Measurements from ENCODE around the gene GHRH.

The GHRH gene, protein sequence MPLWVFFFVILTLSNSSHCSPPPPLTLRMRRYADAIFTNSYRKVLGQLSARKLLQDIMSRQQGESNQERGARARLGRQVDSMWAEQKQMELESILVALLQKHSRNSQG

DNA sequence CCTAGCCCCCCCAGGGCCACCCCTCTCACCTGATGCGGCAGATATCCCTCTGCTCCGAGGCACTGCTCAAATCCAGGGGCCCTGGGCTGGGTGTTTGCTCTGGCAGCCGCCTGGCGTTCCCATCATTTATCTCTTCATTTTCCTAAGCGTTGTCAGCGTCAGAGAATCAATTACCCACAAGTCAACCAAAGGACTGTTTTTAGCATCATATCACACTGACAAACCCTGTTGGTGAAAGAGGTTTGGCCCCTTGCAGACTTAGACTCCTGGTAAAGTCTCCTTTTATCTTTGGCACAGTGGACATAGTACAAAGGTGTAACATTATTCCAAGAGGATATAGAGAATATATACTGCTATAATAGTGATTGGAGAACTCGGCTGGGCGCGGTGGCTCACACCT is at the start of gene GHRH:
TSS of gene GHRH (minus strand) at position 101 of the 400 bp plus-strand sequence. CDS start 4,925 bp downstream, outside the sequence.
- DNase-seq: no peak

DNA sequence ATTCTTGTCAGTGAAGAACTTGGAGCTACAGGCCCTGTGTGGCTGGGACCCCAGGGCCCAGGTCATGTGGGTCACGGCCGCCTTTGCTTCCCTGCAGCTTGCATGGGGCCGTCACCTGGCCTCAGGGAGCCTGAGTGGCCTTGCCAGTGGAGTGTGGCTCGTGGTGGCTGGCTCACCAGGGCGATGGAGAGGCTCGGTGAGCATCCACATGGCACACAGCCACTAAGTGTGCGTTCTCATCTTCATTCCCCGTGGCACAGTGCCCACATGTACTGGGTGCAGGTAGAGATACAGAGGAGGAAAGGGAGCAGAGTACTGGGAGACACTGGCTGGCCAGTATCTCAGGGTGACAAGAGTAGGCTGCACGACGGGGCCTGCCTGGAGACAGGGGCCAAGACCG is 49.3 kb upstream of the GHRH start:
- DNase-seq: no peak

DNA sequence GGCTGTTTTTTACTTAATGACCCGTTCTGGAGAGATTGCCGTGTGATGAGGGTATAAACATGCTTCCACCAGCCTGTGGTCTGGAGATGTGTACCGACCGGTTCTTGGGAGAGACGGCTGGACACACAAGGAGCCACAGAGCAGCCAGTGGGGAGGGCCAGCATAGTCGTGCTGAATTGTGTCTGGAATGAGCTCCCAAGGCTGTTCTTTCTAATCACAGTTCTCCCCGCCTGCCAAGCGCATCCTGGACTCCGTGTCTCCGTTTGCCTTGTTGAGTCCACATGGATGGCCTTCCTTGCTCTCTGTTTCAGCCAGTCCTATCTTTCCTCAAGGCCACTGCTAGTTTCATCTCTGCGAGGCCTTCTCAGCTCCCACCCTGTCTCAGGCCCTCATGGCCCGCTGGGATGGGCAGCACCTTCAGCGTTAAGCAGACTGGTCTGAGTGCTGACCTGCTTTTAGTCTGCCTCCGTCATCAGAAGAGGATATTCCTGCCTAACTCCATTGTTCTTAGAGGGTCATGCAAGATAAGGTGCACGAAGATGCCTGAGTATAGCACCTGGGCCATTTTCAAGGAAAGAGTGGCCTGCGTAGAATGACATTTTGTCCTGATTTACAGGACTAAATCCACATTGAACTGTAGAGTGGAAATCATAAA is 48.4 kb upstream of the GHRH start:
- DNase-seq: no peak

DNA sequence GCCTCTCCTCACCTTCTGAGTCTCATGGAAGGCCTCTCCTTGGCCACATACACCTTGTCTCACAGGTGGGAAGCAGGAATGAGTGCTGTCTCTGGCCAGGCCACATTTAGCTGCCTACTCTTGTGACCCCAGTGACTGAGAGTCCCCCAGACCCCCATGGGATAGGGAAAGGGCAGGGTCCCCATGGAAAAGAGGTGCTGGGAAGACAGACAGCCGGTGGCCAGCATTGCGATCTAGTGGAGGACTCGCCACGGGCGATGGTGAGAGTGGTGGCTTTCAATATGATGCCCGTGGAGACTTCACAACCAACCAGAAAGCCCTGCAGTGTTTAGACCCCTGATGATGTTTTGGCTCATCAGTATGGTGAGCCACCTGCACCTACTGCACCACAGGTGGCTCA is 47.7 kb upstream of the GHRH start:
- no peak for DNase-seq

DNA sequence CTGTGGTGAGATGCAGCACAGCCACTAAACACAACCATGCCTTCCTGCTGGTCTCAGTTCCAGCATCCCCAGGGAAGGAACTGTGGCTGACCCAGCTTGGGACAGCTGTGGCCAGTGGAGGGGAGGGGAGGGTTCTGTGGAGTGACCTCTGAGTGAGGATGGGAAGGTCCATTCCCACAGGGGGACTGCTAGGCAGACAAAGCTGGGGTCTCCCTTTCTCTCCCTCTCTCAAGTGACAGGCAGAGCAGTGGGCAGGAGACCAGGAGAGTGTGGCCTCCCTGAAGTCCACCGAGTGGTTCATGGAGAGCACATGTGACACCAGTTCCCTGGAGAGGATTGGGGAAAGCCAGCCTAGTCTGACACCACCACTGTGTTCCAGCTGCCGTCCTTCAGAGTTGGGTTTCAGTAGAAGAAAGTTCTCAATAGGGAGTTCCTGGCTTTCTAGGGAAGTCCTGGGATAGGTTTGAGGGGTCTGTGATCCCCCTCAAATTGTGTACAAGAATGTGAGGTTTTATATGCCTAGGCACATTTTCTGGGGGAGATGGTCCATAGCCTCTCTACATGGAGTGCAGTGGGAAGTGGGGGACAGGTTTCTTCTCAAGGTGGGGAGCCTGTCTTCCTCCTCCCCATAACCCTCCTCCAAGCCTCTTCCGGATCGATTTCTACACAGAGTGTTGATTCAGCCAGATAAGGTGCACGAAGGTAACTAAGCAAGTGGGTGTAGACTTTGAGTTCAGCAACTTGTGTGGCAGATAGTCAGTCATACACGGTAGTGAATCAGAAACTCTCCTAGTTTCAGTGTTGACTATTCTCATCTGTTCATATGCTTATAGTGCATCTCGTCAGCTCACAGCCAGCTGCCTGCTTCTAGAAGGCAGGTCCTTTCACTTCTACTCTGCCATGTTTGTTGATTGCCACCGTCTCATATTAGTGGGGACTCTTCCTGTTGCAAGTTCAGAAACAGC is 46.8 kb upstream of the GHRH start:
- peak; percentile 14 for DNase-seq

DNA sequence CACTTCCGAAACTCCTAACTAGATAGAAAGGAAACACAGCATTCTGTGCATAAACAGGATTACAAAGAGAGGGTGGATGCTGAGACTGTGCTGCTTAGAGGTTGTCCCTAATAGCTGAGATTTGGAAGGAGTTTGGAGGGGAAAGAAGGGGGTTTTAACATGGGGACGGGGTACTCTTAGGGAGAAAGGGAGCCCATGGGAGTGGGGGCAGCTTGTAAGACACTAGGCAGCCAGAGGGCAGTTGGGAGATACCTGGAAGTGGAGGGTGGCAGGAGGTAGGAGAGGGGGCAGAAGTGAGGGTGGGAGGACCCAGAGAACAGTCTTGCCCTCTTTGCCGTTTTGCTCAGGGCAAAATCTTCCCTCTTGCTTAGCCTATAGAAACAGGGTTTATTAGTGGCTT is 44.2 kb upstream of the GHRH start:
- no peak for DNase-seq

DNA sequence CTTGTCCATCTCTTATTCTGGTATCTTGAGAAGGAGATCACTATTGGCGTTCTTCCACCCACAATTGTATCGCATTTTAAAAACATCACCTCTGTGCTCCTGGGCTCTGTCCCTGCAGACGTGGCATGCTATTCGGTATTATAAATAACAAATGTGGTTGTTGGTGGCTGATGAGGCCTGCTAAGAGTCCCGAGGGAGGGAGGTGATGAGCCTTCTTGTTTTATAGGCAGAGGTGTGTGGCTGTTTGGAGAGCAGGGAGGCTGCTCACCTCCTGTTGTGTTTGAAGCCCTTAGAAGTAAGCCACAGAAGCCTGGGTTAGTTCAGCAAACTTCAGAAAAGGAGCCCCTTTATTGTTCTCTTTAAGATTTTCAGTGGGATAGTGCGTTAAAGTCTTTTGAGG is 43.5 kb upstream of the GHRH start:
- DNase-seq: no peak

DNA sequence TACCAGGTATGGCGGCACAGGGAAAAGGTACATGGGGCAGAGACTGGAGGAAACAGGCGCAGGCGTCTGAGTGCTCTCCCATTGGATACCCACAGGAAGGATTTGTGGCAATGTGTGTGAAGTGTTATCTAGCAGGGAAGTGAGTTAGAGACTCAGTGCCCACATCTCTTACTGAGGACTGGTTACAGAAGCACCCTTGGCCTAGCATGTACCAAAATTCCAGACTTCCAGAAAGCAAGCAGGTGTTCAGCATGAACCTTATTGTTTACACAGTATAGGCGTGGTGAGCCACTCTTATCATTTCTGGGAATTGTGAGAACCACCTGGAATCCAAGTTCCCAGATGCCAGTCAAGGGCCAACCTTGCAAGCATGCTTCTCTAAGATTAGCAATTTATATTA is 42.0 kb upstream of the GHRH start:
- DNase-seq: no peak

DNA sequence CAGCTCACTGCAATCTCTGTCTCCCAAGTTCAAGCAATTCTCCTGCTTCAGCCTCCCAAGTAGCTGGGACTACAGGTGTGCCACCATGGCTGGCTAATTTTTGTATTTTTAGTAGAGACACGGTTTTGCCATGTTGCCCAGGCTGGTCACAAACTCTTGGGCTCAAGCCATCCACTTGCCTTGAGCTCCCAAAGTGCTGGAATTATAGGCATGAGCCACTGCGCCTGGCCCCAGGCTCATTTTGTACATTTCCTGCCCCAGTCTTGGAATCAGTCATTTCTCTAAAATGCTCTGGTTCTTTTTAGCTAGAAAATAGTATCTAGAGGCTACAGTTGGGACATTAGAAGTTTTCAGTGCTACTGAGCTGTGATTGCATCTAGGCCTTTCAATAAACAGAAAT is 41.4 kb upstream of the GHRH start:
- DNase-seq: no peak

DNA sequence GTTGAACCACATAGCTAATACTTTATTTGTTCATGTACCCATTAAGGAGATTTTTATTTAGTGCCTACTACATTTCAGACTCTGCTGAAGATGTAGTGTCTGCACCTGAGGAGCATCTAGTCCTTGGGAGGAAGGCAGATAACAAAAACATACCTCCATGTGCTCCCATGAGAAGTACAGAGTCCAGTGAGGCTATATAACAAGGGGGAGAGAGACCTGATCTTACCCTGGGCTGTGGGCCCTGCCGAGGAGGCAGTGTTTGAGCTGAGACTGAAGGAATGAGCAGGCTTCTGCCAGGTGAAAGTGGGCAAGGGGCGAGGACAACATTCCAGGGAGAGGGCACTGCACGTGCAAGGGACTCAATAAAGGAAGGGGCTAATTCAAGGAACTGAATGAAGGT is 39.9 kb upstream of the GHRH start:
- DNase-seq: no peak

DNA sequence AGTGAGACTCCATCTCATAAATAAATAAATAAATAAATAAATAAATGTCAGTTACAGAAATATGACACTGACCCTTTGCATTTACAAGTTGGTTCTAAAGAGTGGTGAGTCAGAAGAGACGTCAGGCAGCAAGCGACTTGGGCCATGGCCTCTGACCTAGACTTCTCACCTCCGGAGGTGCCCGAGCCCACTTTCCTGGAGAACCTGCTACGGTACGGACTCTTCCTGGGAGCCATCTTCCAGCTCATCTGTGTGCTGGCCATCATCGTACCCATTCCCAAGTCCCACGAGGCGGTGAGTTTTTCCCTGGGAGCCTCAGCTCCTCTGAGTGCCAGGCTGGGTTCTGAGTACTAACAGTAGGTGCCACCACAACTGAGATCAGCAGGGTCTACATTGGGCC is 39.5 kb upstream of the GHRH start:
- DNase-seq: no peak

DNA sequence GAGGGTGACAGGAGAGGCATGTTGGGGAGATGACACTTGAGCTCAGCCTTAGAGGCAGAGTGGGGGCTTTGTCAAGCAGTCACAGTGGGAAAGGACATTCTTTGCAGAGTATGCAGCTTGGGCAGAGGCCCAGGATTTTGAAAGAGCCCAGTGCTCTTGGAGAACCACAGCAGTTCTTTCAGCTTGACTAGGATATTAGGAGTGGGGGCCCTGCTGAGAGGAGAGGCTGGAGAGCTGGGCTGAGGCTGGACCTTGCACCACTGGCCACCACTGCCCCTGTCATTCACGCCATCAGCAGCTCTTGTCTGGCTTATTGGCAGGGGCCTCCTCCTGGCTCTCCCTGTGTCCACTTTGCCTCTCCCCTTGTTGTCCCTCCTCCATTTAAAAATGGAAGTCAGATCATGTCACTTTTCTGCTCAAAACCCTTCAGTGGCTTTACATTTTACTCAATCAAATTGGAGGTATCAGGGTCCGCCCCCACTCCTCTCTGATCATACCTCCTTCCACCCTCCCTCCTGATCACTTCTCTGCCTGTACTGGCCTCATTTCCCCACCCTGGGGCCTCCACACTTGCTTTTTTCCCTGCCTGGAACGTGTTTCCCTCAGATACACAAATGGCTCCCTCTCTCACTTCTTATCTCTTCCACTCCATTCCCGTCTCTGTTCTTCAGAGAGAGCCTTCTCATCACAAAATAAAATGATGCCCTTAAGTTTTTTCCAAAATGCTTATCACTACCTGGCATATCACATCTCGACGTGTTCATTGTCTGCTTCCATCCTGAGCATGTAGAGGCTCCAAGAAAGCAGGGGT is 38.3 kb upstream of the GHRH start:
- DNase-seq: no peak

DNA sequence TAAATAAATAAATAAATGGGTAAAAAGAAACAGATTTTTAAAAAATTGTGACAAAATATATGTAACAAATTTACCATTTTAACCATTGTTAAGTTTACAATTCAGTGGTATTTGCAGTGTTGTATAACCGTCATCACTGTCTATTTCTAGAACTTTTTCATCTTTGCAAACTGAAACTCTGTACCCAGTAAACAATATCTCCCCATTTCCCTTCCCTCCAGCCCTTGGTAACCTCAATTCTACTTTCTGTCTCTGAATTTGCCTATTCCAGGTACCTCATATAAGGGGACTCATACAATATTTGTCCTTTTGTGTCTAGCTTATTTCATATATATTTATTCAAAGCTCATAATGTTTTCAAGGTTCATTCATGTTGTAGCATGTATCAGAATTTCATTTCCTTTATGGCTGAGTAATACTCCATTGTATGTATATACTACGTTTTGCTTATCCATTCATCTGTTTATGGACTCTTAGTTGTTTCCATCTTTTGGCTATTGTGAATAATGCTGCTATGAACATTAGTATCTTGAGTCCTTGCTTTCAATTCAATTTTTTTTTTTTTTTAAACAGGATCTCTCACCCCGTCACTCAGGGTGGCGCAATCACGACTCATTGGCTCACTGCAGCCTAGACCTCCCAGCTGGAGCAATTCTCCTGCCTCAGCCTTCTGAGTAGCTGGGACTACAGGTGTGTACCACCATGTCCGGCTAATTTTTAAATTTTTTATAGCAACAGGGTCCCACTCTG is 36.8 kb upstream of the GHRH start:
- DNase-seq: no peak

DNA sequence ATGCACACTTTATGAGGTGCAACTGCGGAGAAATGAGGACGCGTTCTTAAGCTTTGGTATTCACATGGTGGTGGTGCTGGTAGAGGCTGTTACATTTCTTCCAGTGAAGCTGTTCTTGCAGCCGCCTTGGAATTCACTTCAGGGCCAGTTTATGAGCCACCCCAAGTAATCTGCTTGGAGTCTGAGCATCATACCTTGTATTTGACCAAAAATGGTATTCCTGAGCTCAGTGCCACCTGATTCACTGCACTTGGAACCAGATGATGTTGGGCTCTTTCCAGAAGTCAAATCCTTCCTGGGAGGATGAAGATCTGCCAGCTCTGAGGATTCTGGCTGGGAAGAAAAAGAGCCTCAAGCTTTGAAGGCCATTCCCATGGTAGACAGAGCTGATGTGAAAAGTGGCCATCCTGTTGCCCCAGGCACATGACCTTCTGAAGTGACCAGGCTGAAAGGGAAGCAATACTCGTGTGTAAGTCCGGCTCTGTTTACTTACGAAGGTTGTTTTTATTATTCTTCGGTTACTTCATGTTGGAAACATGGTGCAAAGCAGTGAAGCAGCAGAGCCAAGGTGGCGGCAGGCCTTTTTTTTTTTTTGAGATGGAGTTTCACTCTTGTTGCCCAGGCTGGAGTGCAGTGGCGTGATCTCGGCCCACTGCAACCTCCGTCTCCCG is 35.6 kb upstream of the GHRH start:
- no peak for DNase-seq

DNA sequence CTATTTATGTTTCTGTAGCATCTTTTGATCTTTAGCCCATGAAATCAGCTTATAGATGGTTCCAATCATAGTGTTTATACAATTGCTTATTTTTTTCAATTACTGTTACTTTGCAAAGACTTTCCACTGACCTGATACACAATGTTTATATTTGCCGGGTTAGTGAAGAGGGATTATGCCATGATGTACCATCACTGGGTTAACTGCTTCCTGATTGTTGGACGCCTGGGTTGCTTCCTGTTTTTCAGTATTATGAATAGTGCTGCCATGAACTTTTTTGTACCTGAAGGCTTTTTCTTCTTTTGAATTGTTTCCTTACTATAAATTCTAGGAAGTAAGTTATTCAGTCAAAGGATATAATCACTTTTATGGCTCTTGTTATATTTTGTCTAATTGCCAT is 34.8 kb upstream of the GHRH start:
- no peak for DNase-seq

DNA sequence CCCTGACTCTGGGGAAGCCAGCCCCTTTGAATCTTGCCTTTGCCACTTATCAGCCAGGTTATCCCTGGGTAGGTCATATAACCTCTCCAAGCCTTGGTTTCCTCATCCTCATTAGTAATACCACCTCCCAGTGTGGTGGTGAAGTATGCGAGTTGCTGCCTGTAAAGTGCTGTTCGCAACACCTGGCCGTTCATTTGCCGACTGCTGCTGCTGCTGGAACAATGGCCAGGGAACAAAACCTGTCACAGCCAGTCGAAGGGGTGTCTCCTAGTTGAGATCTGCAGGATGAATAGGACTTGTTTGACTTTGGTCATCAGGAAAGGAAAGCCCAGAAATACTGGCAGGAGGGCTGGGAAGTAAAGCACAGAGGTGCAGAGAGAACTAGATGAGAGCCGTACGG is 34.0 kb upstream of the GHRH start:
- DNase-seq: no peak

DNA sequence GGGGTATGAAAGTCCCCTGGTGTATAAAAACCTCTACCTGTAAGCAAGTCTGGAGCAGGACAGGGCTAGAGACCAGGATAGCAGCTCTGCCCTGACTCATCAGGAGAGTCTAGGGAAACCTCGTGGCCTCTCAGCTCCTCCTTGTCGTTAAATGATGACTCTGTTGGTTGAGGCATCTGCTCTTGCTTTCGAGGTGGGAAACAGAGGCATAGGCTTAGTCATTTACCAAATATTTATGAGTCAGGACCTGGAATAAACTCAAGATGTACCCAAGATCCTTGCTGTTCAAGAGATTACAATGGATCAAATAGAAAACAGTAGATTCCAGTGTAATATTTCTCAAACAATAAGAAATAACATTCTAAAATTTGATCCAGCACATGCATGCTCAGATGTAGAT is 33.4 kb upstream of the GHRH start:
- peak; percentile 32 for DNase-seq

DNA sequence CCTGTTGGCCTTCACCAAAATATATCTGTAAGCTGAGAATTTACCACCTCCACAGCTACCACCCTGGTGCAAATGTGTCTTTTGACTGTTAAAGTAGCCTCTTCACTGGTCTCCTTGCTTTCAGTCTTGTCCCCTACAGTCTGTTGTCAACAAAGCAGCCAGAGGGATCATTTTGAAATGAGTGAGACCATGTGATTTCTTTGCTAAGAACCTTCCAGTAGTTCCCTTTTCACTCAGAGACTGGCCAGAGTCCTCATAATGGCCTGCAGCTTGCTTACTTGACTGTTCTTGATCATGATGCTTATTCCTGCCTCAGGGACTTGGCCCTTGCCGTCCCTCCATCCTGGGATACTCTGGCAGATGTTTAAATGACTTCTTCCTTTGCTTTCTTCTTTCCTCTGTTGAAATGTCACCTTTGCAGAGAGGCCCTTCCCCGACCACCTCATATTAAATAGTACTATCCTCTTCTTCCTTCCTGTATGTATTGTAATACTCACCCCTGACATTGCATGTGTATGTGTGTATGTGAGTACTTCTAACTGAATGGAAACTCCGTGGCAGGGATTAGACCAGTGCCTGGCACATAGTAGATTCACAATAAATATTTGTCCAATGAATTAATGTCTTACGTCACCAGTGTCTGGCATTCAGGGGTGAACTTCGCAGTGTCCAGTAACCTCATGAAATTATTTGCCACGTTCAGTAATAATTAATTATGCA is 32.8 kb upstream of the GHRH start:
- no peak for DNase-seq

DNA sequence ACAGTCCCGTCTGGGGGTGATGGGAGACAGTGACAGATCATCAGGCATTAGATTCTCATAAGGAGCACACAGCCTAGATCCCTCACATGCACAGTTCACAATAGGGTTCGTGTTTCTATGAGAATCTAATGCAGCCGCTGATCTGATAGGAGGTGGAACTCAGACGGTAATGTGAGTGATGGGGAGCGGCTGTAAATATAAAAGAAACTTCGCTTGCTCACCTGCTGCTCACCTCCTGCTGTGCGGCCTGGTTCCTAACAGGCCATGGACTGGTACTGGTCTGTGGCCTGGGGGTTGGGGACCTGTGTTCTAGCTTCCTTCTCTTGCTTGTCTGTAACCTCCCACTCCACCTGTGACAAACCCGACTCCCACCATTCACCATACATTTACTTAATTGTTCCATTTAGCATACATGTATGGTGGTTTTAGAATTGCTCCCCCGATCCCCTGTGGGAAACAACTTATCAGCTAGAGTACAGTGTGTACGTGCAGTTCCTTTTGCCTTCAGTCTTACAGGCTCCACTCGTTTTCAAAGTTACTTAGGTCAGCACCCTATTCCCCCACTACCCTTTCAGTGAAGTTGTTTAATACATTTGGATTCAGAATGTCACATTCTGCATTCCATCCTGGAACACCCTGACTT is 31.8 kb upstream of the GHRH start:
- no peak for DNase-seq

DNA sequence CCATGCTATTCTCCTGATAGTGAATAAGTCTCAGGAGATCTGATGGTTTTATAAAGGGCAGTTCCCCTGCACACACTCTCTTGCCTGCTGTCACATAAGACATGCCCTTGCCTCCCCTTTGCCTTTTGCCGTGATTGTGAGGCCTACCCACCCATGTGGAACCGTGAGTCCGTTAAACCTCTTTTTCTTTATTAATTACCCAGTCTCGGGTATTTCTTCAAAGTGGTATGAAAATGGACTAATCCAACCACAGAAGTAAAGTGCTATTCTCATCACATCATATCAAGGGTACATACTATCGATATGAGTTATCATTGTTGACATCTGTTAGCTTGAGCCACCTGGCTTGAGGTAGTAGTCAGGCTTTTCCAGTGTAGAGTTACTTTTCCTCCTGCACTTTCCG is 30.1 kb upstream of the GHRH start:
- DNase-seq: no peak
